H1 (cell line): ENCODE measurements around the gene MKLN1. TPM values are rescaled to one million over a fixed set of nuclear protein-coding genes. Genes with fewer than 3 reads are reported as not detected.

Experiments used
- CREB1 ChIP-seq: IDR thresholded peaks from 2 replicates; pipeline ENCODE4 v1.6.1; 2012; ENCODE audit warnings: inconsistent platforms
- JUND ChIP-seq: IDR thresholded peaks from 2 replicates; pipeline ENCODE4 v1.6.1; 2011; ENCODE audit warnings: mild to moderate bottlenecking, improper control_type of control experiment, low read length
- polyA plus RNA-seq, 7 experiments: library from polyadenylated mRNA; depleted of rRNA in 3 of 7; stranded (reverse) in 5 of 7; unstranded in 2 of 7; fragments of >200 nt in 5 of 7; fragments of 200-250 nt in 2 of 7; gene quantifications; 1 replicate in 5 of 7; 2 replicates in 1 of 7; 4 replicates in 1 of 7; pipeline versions ENCODE4 v1.2.1 to v1.2.3, GENCODE V29; 2011 to 2013; ENCODE audit warnings: missing spikeins in 2 of 7, mixed read lengths in 2 of 7
- total RNA-seq: library from RNA; stranded (reverse); fragmentation: NEBNext Ultra II Directional; extraction: Animal tissue kit (Norgen Biotek cat#: 25700); gene quantifications from 2 replicates; pipeline ENCODE4 v1.2.1, GENCODE V29; 2021
- TF ChIP-seq, protein P1 (sequence below): fragments of 300-600 bp; sonication (generic); IDR thresholded peaks from 2 replicates; pipeline ENCODE4 v1.7.1; 2012; ENCODE audit warnings: low read length, moderate library complexity, mild to moderate bottlenecking, inconsistent platforms; ENCODE audit not compliant: insufficient replicate concordance

MKLN1 gene
- total and polyA plus RNA-seq, 2 of the 8 experiments (the other 6 are each of a cell fraction or from before 2014, with no cell fraction given), result 22.3 to 50.9 TPM

GRCh38 chr7:131459256-131459655 is 131.6 kb downstream of the MKLN1 start (continued):
- TF ChIP-seq, protein P1, sequence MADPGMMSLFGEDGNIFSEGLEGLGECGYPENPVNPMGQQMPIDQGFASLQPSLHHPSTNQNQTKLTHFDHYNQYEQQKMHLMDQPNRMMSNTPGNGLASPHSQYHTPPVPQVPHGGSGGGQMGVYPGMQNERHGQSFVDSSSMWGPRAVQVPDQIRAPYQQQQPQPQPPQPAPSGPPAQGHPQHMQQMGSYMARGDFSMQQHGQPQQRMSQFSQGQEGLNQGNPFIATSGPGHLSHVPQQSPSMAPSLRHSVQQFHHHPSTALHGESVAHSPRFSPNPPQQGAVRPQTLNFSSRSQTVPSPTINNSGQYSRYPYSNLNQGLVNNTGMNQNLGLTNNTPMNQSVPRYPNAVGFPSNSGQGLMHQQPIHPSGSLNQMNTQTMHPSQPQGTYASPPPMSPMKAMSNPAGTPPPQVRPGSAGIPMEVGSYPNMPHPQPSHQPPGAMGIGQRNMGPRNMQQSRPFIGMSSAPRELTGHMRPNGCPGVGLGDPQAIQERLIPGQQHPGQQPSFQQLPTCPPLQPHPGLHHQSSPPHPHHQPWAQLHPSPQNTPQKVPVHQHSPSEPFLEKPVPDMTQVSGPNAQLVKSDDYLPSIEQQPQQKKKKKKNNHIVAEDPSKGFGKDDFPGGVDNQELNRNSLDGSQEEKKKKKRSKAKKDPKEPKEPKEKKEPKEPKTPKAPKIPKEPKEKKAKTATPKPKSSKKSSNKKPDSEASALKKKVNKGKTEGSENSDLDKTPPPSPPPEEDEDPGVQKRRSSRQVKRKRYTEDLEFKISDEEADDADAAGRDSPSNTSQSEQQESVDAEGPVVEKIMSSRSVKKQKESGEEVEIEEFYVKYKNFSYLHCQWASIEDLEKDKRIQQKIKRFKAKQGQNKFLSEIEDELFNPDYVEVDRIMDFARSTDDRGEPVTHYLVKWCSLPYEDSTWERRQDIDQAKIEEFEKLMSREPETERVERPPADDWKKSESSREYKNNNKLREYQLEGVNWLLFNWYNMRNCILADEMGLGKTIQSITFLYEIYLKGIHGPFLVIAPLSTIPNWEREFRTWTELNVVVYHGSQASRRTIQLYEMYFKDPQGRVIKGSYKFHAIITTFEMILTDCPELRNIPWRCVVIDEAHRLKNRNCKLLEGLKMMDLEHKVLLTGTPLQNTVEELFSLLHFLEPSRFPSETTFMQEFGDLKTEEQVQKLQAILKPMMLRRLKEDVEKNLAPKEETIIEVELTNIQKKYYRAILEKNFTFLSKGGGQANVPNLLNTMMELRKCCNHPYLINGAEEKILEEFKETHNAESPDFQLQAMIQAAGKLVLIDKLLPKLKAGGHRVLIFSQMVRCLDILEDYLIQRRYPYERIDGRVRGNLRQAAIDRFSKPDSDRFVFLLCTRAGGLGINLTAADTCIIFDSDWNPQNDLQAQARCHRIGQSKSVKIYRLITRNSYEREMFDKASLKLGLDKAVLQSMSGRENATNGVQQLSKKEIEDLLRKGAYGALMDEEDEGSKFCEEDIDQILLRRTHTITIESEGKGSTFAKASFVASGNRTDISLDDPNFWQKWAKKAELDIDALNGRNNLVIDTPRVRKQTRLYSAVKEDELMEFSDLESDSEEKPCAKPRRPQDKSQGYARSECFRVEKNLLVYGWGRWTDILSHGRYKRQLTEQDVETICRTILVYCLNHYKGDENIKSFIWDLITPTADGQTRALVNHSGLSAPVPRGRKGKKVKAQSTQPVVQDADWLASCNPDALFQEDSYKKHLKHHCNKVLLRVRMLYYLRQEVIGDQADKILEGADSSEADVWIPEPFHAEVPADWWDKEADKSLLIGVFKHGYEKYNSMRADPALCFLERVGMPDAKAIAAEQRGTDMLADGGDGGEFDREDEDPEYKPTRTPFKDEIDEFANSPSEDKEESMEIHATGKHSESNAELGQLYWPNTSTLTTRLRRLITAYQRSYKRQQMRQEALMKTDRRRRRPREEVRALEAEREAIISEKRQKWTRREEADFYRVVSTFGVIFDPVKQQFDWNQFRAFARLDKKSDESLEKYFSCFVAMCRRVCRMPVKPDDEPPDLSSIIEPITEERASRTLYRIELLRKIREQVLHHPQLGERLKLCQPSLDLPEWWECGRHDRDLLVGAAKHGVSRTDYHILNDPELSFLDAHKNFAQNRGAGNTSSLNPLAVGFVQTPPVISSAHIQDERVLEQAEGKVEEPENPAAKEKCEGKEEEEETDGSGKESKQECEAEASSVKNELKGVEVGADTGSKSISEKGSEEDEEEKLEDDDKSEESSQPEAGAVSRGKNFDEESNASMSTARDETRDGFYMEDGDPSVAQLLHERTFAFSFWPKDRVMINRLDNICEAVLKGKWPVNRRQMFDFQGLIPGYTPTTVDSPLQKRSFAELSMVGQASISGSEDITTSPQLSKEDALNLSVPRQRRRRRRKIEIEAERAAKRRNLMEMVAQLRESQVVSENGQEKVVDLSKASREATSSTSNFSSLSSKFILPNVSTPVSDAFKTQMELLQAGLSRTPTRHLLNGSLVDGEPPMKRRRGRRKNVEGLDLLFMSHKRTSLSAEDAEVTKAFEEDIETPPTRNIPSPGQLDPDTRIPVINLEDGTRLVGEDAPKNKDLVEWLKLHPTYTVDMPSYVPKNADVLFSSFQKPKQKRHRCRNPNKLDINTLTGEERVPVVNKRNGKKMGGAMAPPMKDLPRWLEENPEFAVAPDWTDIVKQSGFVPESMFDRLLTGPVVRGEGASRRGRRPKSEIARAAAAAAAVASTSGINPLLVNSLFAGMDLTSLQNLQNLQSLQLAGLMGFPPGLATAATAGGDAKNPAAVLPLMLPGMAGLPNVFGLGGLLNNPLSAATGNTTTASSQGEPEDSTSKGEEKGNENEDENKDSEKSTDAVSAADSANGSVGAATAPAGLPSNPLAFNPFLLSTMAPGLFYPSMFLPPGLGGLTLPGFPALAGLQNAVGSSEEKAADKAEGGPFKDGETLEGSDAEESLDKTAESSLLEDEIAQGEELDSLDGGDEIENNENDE, result no peak
- TF ChIP-seq JUND, result no peak
- no peak for TF ChIP-seq CREB1
